D721Med (cell line): ENCODE measurements around the gene SELENOH.
"Not testable (repeated sequence)": the region's sequence is repeated elsewhere in the genome, so short reads cannot be mapped to it uniquely, and the experiment has no call there.

Source experiments
- DNase-seq: peaks from one replicate; pipeline ENCODE4 v3.0.0; 2011; ENCODE audit warnings: low spot score; ENCODE audit not compliant: insufficient read length
- FAIRE-seq: peaks from 2 replicates; lab custom pipeline; 2011; peaks lifted over from hg19 to GRCh38; lab: Jason Lieb, UNC
- CTCF ChIP-seq: IDR thresholded peaks from 2 replicates; pipeline ENCODE4 v1.5.1; 2012; ENCODE audit warnings: mild to moderate bottlenecking, control low read depth; ENCODE audit not compliant: insufficient read depth; ENCODE audit errors: missing control alignments

Gene SELENOH

GRCh38 chr11:57709802-57710367, 31.4 kb upstream of the SELENOH start:
- no peak for TF ChIP-seq CTCF
- FAIRE-seq (no peak), DNase-seq (no peak)

- DNase-seq (no peak), FAIRE-seq (no peak)
- no peak for TF ChIP-seq CTCF
These were observed 29.7 kb upstream of the SELENOH start, which contains the start of gene MED19 for GRCh38 chr11:57711414-57712255. Gene MED19 (minus strand): TSS chr11:57712215. CDS start chr11:57712179, 36 bp downstream.

DNA sequence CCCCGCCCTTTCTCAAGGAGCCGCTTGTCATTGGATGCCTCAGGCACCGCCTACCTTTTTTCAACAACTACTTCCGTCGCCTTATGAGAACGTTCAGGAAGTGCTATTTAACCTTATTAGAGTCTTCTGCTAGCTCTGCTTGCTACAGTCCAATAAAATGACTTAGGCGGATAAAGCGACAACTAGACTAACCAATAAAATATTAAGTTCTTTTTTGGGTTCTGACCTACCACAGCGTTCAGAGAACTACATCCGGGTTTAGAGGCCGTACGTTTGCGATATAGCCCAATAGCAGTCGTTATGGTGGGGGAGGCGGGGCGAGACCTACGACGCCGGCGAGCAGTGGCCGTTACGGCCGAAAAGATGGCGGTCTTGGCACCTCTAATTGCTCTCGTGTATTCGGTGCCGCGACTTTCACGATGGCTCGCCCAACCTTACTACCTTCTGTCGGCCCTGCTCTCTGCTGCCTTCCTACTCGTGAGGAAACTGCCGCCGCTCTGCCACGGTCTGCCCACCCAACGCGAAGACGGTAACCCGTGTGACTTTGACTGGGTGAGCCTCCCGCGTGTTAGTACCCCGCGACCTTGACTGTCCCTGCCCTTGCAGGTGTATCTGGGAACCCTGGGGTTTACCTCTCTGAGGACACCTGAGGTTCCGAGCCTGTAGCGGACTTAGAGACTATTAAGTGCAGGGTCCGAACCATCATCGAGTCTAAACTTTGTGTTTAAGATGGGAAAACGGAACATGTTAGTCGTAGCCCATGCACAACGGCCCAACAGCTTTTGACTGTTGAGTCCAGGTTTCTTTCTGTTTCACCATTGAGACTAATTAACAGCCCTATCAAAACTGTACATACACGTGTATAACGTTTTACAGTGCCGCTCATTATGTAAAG, 28.8 kb upstream of the SELENOH start, which contains the start of gene TMX2:
TMX2 (plus strand) TSS at position 338 of the 895 bp plus-strand sequence; CDS start at position 364, 26 bp downstream.
- FAIRE-seq, result peak; percentile 53
- DNase-seq, result peak; percentile 67
- TF ChIP-seq CTCF, result no peak

GRCh38 chr11:57713835-57714234, 27.5 kb upstream of the SELENOH start:
- no peak for TF ChIP-seq CTCF
- DNase-seq (no peak), FAIRE-seq (no peak)

DNA sequence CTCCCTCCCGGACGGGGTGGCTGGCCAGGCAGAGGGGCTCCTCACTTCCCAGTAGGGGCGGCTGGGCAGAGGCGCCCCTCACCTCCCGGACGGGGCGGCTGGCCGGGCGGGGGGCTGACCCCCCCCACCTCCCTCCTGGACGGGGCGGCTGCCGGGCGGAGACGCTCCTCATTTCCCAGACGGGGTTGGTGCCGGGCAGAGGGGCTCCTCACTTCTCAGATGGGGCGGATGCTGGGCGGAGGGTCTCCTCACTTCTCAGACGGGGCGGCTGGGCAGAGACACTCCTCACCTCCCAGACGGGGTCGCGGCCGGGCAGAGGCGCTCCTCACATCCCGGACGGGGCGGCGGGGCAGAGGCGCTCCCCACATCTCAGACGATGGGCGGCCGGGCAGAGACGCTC, 24.6 kb upstream of the SELENOH start:
- DNase-seq, FAIRE-seq: not testable (repeated sequence)

- TF ChIP-seq CTCF, result no peak
- no peak for FAIRE-seq
- no peak for DNase-seq
These were observed 14.1 kb upstream of the SELENOH start for GRCh38 chr11:57727185-57727584.

DNA sequence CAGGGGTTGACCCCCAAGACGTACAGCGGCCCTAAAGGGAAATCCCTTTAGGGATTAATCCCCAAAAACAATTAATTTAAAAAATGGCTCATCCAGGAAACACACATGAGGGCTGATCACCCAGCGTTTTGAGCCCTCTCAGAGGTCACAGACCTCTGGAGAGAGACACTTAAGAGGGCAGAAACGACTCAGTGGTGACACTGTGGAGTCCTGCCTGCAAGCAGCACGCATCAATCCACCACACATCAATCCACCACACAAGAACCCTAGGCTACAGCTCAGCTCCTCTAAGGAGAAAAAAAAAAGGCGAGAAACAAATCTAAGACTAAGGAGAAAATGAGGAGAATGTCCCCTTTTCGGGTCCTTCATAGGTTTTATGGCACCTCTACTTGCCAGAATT, 12.5 kb upstream of the SELENOH start:
- no peak for DNase-seq
- no peak for TF ChIP-seq CTCF

More for the DNA sequence above, 12.5 kb upstream of the SELENOH start:
- no peak for FAIRE-seq
